ENCODE data around the gene MARCHF6.

Gene MARCHF6

DNA sequence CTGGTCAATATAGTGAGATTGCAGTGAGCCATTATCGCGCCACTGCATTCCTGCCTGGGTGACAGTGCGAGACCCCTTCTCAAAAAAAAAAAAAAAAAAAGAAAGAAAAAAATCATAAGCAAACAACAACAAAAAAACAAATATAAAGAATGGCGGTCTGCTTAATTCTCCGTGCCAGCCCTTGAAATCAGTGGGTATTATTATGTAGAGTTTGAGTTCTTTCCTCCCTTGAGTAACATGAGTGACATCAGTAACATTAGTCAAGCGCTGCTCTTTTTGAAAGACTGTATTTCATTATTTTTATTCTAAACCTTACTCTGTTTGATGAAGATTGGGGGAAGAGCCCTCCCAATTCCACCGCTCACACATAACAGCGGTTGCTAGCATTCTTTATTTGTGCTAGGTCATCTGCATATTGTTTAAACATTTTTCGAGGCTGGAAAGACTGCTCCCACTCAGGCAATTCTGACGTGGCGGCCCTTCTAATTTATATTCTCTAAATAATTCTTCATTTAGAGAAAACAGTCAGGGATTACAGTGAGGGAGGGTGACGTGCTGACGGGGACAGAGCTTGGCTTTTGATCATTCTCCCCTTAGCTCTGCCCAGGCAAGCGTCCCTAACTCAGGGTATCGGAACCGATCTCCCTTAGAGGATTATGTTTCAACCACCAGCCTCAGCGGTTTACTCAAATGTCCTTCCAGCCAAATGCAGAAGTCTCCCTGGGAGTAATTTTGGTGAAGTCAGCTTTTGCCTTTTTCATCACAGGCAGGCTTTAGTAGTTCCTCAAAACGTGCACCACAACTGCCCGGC lies 860 bp upstream of the MARCHF6 start:
- Histone ChIP-seq H3K27ac (replicated peaks) (peak overlapping the region; percentile 100), H3K4me3 (replicated peaks; ENCODE audit: insufficient read depth, low read length) (peak overlapping the region; percentile 74), H3K27me3 (ENCODE audit: insufficient read depth, poor library complexity, severe bottlenecking) (no peaks in the 10 kb centered on the region)
- peak in 1 of 2 experiments; percentile 94 for DNase-seq (ENCODE audit: low read depth in 1 of 2, low spot score in 1 of 2)
- peak; percentile 95 for TF ChIP-seq SPI1 (IDR thresholded peaks at IDR 0.05; ENCODE audit: borderline replicate concordance, low read depth)
- TF ChIP-seq, protein P1, sequence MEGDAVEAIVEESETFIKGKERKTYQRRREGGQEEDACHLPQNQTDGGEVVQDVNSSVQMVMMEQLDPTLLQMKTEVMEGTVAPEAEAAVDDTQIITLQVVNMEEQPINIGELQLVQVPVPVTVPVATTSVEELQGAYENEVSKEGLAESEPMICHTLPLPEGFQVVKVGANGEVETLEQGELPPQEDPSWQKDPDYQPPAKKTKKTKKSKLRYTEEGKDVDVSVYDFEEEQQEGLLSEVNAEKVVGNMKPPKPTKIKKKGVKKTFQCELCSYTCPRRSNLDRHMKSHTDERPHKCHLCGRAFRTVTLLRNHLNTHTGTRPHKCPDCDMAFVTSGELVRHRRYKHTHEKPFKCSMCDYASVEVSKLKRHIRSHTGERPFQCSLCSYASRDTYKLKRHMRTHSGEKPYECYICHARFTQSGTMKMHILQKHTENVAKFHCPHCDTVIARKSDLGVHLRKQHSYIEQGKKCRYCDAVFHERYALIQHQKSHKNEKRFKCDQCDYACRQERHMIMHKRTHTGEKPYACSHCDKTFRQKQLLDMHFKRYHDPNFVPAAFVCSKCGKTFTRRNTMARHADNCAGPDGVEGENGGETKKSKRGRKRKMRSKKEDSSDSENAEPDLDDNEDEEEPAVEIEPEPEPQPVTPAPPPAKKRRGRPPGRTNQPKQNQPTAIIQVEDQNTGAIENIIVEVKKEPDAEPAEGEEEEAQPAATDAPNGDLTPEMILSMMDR (IDR thresholded peaks at IDR 0.05; ENCODE audit: insufficient read depth, low read length) = no peak

DNA sequence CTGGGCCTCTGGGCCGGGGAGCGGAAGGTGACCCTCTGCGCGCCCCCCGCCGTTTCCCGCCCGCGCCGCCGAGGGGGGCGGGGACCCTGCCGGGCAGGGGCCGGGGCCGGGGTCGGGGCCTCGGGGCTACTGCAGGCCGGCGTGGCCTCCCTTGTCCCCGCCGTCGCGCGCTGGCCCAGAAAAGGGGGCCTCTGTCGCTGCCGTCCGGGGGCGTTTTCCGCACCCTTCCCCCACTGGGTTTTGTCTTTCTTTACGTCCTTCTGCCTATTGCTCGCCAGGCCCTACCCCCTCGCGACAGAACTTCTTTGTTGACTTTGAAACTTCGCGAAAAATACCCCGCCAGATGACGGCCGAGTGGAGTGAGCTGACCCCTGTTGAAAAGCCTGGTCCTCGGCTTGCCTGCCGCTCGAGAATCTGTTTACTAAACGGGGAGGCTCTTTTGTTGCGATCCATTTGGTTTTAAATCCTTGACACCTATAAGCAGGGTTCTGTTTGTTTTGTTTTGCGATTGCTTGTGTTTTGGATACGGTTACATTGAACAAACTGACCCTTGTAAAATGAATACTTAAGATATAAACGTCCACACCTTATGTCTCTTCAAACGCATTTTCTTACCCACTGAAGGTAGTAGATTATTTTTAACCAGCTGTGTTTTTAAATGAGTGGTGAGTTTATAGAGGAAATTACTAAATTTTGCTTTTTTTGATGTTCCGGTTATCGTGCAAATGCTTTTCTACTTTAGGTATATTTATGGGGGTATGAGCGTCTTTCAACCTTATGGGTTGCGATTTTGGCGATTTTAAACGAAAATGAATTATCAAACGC lies 765 bp downstream of the MARCHF6 start:
- Histone ChIP-seq H3K4me3 (replicated peaks; ENCODE audit: insufficient read depth, low read length) (peak overlapping the region; percentile 74), H3K27me3 (ENCODE audit: insufficient read depth, poor library complexity, severe bottlenecking) (no peaks in the 10 kb centered on the region), H3K27ac (replicated peaks) (peak overlapping the region; percentile 100)
- DNase-seq (ENCODE audit: low read depth in 1 of 2, low spot score in 1 of 2) = peak in 1 of 2 experiments; percentile 50
- TF ChIP-seq GABPA (IDR thresholded peaks at IDR 0.05; ENCODE audit: low read depth) (no peak), SPI1 (IDR thresholded peaks at IDR 0.05; ENCODE audit: borderline replicate concordance, low read depth) (no peak), POLR2AphosphoS5 (IDR thresholded peaks at IDR 0.05; ENCODE audit: low read depth) (no peak)
- TF ChIP-seq, protein P2, sequence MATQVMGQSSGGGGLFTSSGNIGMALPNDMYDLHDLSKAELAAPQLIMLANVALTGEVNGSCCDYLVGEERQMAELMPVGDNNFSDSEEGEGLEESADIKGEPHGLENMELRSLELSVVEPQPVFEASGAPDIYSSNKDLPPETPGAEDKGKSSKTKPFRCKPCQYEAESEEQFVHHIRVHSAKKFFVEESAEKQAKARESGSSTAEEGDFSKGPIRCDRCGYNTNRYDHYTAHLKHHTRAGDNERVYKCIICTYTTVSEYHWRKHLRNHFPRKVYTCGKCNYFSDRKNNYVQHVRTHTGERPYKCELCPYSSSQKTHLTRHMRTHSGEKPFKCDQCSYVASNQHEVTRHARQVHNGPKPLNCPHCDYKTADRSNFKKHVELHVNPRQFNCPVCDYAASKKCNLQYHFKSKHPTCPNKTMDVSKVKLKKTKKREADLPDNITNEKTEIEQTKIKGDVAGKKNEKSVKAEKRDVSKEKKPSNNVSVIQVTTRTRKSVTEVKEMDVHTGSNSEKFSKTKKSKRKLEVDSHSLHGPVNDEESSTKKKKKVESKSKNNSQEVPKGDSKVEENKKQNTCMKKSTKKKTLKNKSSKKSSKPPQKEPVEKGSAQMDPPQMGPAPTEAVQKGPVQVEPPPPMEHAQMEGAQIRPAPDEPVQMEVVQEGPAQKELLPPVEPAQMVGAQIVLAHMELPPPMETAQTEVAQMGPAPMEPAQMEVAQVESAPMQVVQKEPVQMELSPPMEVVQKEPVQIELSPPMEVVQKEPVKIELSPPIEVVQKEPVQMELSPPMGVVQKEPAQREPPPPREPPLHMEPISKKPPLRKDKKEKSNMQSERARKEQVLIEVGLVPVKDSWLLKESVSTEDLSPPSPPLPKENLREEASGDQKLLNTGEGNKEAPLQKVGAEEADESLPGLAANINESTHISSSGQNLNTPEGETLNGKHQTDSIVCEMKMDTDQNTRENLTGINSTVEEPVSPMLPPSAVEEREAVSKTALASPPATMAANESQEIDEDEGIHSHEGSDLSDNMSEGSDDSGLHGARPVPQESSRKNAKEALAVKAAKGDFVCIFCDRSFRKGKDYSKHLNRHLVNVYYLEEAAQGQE (IDR thresholded peaks at IDR 0.05; ENCODE audit: insufficient replicate concordance, low read depth) = no peak
- TF ChIP-seq, protein P1 (IDR thresholded peaks at IDR 0.05; ENCODE audit: insufficient read depth, low read length) = no peak

DNA sequence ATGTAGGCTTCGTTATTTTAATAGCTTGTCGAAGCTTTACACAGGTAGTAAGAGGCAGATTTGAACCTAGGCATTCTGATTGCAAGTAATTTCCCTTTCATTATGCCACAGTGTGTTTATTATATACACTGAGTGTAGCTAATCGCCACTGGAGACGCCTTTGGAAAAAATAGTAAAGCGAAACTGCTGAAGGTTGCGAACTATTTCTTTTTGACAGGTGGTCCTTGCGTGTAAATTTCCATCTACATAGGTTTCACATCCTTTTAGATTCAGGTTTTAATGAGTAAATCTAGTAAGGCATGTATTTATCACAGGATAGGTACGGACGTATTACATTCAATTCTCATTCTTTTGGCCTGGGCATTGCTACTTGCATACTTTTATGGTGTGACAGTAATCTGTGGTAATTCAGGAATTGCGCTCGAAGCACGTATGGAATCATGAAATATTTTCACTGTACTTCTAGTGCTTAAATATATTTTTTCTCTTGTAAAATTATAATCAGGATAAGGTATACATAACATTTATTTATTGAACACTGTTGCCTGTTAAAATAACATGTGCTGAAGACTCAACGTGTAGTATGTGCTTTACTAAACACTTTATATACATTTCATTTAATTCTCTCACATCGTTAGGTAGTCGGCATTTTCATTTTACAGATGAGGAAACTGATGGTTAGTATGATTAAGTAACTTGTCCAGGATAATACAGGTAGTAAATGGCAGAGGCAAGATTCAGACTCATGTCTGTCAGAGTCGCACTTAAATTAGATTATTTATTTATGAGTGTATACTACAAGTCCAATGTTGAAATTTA lies 1.8 kb downstream of the MARCHF6 start:
- no peaks in the 10 kb centered on the region for H3K27me3 ChIP-seq (ENCODE audit: insufficient read depth, poor library complexity, severe bottlenecking)
- H3K4me3 ChIP-seq (replicated peaks; ENCODE audit: insufficient read depth, low read length) = peak overlapping the region; percentile 74
- H3K27ac ChIP-seq (replicated peaks) = peak overlapping the region; percentile 100
- no peak for DNase-seq (ENCODE audit: low read depth in 1 of 2, low spot score in 1 of 2)
- TF ChIP-seq, protein P1 (IDR thresholded peaks at IDR 0.05; ENCODE audit: insufficient read depth, low read length) = no peak
- TF ChIP-seq, protein P2 (IDR thresholded peaks at IDR 0.05; ENCODE audit: insufficient replicate concordance, low read depth) = no peak
- TF ChIP-seq SPI1 (IDR thresholded peaks at IDR 0.05; ENCODE audit: borderline replicate concordance, low read depth) (no peak), POLR2AphosphoS5 (IDR thresholded peaks at IDR 0.05; ENCODE audit: low read depth) (no peak), GABPA (IDR thresholded peaks at IDR 0.05; ENCODE audit: low read depth) (no peak)
